T-helper 1 cell treated with Interleukin-12 subunit alpha and Interleukin-12 subunit beta and Interleukin-4 antibody, amounts not matched to agents 30 μg/mL and 1 μg/mL, for 36 hours (primary cell): ENCODE measurements around the gene GNLY.
"Not testable (repeated sequence)": the region's sequence is repeated elsewhere in the genome, so short reads cannot be mapped to it uniquely, and the experiment has no call there.

Source experiments
- H3K27ac Mint-ChIP-seq: one replicate; pipeline ENCODE4 v1.8.0; 2021; ENCODE audit warnings: mild to moderate bottlenecking, mixed read lengths
- H3K27me3 Mint-ChIP-seq: one replicate; pipeline ENCODE4 v1.8.0; 2021; ENCODE audit warnings: low read depth, mixed read lengths
- H3K36me3 Mint-ChIP-seq: one replicate; pipeline ENCODE4 v1.8.0; 2021; ENCODE audit warnings: low read depth, mixed read lengths
- H3K4me1 Mint-ChIP-seq: one replicate; pipeline ENCODE4 v1.8.0; 2021; ENCODE audit warnings: low read depth, mixed read lengths
- H3K4me3 Mint-ChIP-seq: one replicate; pipeline ENCODE4 v1.8.0; 2021; ENCODE audit warnings: mild to moderate bottlenecking, moderate library complexity, mixed read lengths
- H3K9me3 Mint-ChIP-seq: one replicate; pipeline ENCODE4 v1.8.0; 2021; ENCODE audit warnings: mixed read lengths

The GNLY gene

DNA sequence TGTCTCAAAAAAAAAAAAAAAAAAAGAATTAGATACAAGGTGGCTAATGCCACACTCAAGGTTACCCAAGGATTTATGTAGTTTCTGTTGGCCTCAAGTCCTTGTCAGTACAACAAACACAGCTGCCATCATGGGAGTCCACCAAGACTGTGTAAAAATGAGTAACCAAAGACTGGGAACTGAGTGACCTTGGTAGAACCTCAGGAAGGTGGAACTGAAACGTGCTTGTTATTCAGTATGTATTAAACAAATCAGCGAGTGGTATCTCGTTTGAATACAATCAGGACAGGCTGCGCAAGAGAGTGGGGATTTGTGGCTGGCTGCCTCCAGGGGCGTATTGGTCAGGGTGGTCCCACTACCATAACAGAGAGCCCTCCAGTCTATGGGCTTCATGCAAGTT lies 24.6 kb upstream of the GNLY start:
- Mint-ChIP-seq H3K9me3 (no peaks in the 10 kb centered on the region), H3K36me3 (peaks cover 2% of the 10 kb centered on the region)

DNA sequence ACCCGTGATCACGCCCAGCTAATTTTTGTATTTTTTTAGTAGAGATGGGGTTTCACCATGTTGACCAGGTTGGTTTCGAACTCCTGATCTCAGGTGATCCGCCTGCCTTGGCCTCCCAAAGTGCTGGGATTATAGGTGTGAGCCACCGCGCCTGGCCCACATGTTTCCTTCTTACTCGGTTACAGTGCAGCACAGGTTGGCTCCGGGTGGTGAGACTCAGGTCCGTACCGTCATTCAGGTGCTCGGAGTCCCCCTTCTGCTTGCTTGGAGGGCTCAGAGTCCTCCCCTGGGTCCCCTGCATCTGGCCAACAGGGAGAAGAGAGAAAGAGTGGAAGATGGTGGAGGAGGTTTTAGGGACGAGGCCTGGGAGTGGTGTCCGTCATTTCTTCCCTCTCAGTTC lies 23.7 kb upstream of the GNLY start:
- H3K36me3 Mint-ChIP-seq, H3K4me1 Mint-ChIP-seq, H3K9me3 Mint-ChIP-seq, H3K4me3 Mint-ChIP-seq, H3K27ac Mint-ChIP-seq, H3K27me3 Mint-ChIP-seq: not testable (repeated sequence)

More for the DNA sequence above, 24.6 kb upstream of the GNLY start:
- Mint-ChIP-seq H3K4me1 (no peaks in the 10 kb centered on the region), H3K27ac (no peak overlapping the region), H3K27me3 (peaks cover 3% of the 10 kb centered on the region), H3K4me3 (no peak overlapping the region)

DNA sequence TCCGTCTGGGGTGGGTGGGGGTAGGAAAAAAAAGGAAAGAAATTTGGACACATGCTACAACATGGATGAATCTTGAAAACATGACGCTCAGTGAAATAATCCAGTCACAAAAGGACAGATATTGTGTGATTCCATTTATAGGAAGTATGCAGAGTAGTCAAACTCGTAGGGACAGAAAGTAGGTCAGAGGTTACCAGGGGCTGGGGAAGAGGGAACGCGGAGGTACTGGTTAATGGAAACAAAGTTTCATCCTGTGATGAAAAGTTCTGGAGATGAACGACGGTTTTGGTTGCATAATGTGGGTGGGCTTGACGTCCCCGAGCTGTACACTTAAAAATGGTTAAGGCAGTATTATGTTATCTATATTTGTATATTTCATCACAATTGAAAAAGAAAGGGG lies 21.7 kb upstream of the GNLY start:
- no peaks in the 10 kb centered on the region for H3K9me3 Mint-ChIP-seq
- H3K27me3 Mint-ChIP-seq, result peaks cover 3% of the 10 kb centered on the region
- no peak overlapping the region for H3K4me3 Mint-ChIP-seq
- H3K4me1 Mint-ChIP-seq, result no peaks in the 10 kb centered on the region
- no peak overlapping the region for H3K27ac Mint-ChIP-seq
- H3K36me3 Mint-ChIP-seq, result peaks cover 2% of the 10 kb centered on the region

DNA sequence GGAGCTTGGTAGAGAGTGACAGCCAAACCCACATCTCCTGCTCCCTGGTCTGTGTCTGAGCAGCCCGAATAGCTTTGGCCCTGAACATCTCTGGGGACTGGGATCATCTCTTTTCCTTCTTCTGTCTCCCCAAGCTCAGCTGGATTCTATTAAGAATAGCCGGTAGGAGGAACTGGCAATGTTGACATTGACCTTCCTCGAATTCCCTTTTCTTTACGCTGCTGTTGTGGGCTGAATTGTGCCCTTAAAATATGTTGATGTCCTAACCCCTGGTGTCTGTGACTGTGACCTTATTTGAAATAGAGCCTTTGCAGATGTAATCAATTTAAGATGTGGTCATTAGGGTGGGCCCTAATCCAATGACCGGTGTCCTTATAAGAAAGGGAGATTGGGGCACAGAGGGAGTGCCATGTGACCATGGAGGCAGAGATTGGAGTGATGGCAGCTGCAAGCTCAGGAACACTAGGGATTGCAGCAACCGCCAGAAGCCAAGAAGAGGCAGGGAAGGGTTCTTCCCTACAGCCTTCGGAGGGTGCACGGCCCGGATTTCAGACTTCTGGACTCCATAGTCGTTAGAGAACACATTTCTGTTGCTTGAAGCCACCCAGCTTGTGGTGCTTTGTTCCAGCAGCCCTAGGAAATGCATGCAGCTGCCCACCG lies 20.3 kb upstream of the GNLY start:
- Mint-ChIP-seq H3K4me3 (no peak overlapping the region), H3K4me1 (peaks cover 3% of the 10 kb centered on the region), H3K36me3 (peaks cover 2% of the 10 kb centered on the region), H3K27ac (no peak overlapping the region), H3K9me3 (no peaks in the 10 kb centered on the region), H3K27me3 (peaks cover 3% of the 10 kb centered on the region)

DNA sequence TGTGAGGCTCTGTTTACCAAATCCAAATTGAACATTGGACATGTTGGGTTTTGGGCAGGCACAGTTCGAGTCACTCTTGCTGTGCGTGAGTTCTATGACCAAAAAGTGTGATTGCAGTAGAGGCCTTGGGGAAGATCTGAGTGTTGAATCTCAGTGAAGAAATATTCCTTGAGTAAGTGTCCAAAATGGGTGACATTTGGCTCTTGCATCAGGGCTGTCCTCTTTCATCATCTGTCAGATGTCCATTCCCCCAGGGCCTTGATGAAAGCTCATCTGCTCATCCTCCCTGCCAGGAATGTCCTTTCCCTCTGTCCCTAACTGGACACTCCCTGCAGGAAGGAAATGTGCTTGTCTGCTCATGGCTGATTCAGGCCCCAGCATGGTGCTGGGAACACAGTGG lies 19.7 kb upstream of the GNLY start:
- Mint-ChIP-seq H3K4me3 (no peak overlapping the region), H3K27me3 (peaks cover 3% of the 10 kb centered on the region), H3K4me1 (peaks cover 7% of the 10 kb centered on the region), H3K27ac (no peak overlapping the region), H3K9me3 (no peaks in the 10 kb centered on the region), H3K36me3 (peaks cover 2% of the 10 kb centered on the region)

DNA sequence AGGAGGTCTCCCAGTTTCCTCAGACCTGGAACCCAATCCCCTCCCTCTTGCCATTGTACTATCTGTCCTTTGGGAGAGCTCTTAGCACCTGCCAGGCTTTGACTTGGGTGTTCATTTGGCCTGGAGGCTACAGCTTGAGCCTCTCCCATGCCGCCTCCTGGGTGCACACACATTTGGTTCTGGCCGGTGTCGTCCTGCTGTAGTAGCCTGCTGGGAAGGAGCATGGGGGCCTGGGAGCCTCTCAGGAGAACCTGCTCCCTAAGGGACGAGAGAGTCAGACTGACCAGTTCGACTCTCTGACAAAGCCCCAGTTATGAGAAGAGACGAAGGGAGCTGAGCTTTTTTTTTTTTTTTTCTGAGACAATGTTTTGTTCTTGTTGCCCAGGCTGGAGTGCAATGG lies 18.7 kb upstream of the GNLY start:
- no peak overlapping the region for H3K4me3 Mint-ChIP-seq
- H3K27me3 Mint-ChIP-seq, result peaks cover 3% of the 10 kb centered on the region
- H3K9me3 Mint-ChIP-seq, result no peaks in the 10 kb centered on the region
- peaks cover 2% of the 10 kb centered on the region for H3K36me3 Mint-ChIP-seq
- H3K27ac Mint-ChIP-seq, result no peak overlapping the region
- peaks cover 10% of the 10 kb centered on the region for H3K4me1 Mint-ChIP-seq

DNA sequence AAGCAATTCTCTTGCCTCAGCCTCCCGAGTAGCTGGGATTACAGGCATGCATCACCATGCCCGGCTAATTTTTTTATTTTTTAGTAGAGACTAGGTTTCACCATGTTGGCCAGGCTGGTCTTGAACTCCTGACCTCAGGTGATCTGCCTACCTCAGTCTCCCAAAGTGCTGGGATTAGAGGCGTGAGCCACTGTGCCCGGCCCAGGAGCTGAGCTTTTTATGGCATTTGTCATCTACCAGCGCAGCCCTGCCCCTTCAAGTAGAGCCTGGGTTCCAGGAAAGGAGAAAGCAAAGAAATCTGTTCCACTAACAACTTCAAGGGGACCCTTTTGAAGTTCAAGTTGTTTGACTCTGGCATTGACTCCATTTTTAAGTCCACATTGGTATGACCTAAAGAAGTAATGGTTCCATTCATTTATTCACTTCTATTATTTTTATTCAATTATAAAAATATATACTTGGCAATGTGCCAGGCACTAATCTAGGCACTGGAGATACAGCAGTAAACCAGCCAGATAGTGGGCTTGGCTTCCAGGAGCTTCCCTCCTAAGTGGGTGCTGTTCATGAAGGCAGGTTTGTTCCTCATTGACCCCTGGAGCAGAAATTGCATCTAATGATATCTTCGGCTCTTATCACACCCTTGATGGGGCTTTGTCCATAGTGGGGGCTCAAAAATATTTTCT lies 18.2 kb upstream of the GNLY start:
- H3K4me1 Mint-ChIP-seq, result peaks cover 14% of the 10 kb centered on the region
- H3K36me3 Mint-ChIP-seq, result peaks cover 2% of the 10 kb centered on the region
- H3K27ac Mint-ChIP-seq, result no peak overlapping the region
- H3K9me3 Mint-ChIP-seq, result no peaks in the 10 kb centered on the region
- H3K4me3 Mint-ChIP-seq, result no peak overlapping the region
- H3K27me3 Mint-ChIP-seq, result peaks cover 3% of the 10 kb centered on the region

DNA sequence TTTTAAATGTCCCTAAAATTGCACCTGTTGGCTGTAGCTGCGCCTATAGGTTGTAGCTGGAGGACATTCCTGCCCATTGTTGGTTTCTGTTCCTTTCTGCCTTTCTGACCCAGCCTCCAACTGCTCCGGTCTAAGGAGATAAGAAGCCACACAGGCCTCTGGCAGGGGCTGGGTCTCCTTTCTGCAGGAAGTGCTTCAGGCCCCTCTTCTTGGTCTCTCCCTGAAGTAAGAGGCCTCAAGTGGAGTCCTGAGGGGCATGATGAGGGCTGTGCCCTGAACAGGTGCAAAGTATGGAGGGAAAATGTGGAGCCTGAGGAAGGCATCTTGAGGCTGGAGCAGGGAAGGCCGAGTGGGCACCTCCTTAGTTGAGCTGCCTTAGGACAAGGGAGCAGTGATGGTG lies 15.8 kb upstream of the GNLY start:
- no peaks in the 10 kb centered on the region for H3K9me3 Mint-ChIP-seq
- no peak overlapping the region for H3K4me3 Mint-ChIP-seq
- peaks cover under 1% of the 10 kb centered on the region for H3K27me3 Mint-ChIP-seq
- peak overlapping the region; percentile 49 for H3K27ac Mint-ChIP-seq
- H3K36me3 Mint-ChIP-seq, result peaks cover 8% of the 10 kb centered on the region
- peaks cover 24% of the 10 kb centered on the region for H3K4me1 Mint-ChIP-seq

DNA sequence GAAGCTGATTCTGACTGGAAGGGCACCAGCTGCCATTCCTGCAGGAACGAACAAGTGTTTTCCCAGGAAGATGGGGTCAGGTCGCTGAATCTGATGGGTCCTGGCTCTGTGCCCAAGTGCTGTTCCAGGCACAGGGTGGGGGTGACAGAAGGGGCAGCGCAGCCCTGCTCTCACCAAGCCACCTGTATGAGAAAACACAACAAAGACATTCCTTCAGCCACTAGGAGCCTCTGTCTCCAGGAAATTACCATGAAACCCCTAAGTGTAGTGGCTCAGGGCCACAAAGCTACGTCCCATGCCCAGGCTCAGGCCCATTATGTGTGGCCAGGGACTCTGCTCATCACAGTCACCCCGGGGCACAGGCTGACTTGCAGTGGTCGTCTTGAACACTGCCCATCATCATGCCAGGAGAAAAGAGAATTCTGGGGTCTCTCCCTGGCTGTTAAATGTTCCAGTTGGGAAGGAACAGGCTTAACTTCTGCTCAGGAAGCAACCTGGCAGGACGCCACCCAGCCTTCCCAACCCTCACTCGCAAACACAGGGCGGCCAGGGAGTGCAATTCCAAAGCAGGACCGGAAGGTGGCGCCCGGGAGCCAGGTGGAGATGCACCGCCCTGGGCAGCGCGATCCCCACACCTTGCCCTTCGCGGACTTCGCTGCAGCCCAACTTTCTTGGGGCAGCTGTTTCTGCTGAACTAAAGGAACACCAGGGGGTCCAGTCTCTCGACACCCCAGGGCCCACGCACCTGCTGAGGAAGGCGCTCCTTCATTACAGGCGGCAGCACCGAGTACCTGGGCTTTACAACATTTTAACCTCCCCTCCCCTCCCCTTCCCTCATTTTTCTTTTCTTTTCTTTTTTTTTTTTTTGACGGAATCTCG lies 15.1 kb upstream of the GNLY start:
- Mint-ChIP-seq H3K9me3 (no peaks in the 10 kb centered on the region), H3K27ac (peak overlapping the region; percentile 26), H3K27me3 (no peaks in the 10 kb centered on the region), H3K4me3 (peak overlapping the region; percentile 18), H3K36me3 (peaks cover 8% of the 10 kb centered on the region), H3K4me1 (peaks cover 24% of the 10 kb centered on the region)

DNA sequence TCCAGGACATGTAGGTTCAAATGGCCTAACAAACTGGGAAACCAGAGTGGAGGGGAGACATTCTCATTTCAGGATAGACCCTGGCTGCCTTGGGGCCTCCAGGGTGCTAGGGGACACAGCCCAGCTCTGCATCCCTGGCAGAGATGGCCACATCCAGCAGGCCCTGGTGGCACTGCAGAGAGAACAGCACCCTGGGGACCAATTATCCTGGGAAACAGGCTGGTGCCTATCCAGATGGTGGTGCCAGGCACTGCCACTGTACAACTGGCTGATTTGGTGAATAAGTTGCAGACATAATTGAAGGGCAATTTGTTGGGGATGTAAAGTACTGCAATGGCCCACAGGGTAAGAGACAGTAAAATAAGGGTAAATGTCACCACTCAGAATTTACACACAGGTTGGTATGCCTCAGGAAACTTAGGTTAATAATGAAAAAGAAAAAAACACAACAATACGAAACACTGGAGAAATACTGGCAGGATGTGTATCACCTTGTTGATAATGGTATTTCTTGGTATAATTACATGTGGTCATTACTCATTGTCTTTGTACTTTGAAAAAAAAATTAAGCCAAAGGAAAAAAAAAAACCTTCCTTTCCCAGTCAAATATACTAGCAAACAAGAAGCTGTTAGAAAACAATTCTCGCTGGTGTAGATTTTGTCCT lies 13.3 kb upstream of the GNLY start:
- H3K4me1 Mint-ChIP-seq, result peaks cover 24% of the 10 kb centered on the region
- H3K4me3 Mint-ChIP-seq, result peak overlapping the region; percentile 88
- no peaks in the 10 kb centered on the region for H3K9me3 Mint-ChIP-seq
- peak overlapping the region; percentile 92 for H3K27ac Mint-ChIP-seq
- peaks cover 8% of the 10 kb centered on the region for H3K36me3 Mint-ChIP-seq
- H3K27me3 Mint-ChIP-seq, result no peaks in the 10 kb centered on the region

DNA sequence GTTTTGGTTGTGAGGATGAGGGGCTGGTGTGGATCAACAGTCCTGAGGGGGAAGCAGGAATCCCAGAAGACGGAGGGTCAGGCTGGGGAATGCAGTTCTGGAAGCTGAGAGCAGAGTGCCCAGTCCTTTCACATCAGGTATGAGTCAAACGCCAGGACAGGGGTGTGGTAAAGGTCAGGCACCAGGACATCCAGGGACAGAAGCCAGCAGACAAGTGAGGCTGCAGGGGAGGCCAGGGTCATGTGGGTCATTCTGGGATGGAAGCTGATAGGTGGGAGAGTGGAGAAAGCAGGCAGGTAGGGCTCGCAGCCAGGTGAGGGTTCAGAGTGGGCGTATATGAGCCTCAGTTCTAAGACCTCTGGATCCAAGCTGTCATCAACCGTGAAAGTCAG lies 12.8 kb upstream of the GNLY start:
- Mint-ChIP-seq H3K4me1 (peaks cover 24% of the 10 kb centered on the region), H3K4me3 (peak overlapping the region; percentile 88), H3K9me3 (no peaks in the 10 kb centered on the region), H3K27me3 (no peaks in the 10 kb centered on the region), H3K27ac (peak overlapping the region; percentile 92), H3K36me3 (peaks cover 8% of the 10 kb centered on the region)

DNA sequence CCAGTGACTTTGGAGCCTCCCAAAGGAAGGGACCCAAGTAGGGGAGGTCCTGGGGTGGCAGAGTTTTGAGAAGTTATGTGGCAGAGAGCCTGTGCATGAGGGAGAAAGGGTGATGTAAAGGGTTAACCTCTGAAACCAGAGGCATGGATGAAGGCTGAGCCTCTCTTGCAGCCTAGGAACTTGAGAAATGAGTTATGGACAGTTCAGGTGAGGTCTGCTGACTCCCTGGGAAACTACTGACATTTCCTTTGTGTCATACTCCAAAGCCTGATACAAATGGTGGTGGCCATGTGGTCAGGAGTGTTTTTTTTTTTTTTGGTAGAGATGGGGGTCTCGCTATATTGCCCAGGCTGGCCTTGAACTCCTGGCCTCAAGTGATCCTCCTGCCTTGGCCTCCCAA lies 12.4 kb upstream of the GNLY start:
- H3K4me1 Mint-ChIP-seq, result peaks cover 24% of the 10 kb centered on the region
- H3K27me3 Mint-ChIP-seq, result no peaks in the 10 kb centered on the region
- H3K36me3 Mint-ChIP-seq, result peaks cover 8% of the 10 kb centered on the region
- H3K4me3 Mint-ChIP-seq, result peak overlapping the region; percentile 88
- peak overlapping the region; percentile 92 for H3K27ac Mint-ChIP-seq
- H3K9me3 Mint-ChIP-seq, result no peaks in the 10 kb centered on the region

DNA sequence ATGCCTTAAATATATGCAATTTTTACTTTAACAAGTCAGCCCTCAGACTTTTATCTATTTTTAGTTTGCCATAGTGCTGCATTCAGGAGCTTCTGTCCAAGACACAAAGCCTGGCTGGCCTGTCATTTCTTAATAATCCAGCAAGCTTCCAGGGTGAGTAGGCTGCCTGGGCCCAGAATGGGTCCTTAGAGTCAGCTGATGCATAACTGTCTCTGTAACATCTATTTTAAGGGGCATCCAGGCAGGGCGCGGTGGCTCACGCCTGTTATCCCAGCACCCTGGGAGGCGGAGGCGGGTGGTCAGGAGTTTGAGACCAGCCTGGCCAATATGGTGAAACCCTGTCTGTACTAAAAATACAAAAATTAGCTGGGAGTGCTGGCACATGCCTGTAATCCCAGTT lies 11.8 kb upstream of the GNLY start:
- peak overlapping the region; percentile 26 for H3K27ac Mint-ChIP-seq
- peak overlapping the region; percentile 88 for H3K4me3 Mint-ChIP-seq

DNA sequence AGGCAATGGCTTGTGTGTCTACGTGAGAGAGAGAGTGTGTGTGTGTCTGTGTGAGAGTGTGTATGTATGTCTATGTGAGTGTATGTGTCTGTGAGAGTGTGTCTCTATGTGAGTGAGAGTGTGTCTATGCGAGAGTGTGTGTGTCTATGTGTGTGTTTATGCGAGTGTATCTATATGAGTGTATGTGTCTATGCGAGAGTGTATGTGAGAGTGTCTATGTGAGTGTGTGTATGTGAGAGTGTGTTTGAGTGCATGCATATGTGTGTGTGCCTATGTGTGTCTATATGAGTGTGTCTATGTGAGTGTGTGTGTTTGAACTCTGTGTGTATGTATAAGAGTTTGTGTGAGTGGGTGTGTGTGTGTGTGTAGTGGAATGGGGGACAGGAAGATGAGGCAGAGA lies 9.8 kb upstream of the GNLY start:
- no peaks in the 10 kb centered on the region for H3K9me3 Mint-ChIP-seq
- H3K4me1 Mint-ChIP-seq, result peaks cover 17% of the 10 kb centered on the region

More for the DNA sequence above, 11.8 kb upstream of the GNLY start:
- H3K36me3 Mint-ChIP-seq, result peaks cover 8% of the 10 kb centered on the region
- no peaks in the 10 kb centered on the region for H3K27me3 Mint-ChIP-seq
- H3K9me3 Mint-ChIP-seq, result no peaks in the 10 kb centered on the region
- H3K4me1 Mint-ChIP-seq, result peaks cover 24% of the 10 kb centered on the region

More for the DNA sequence above, 9.8 kb upstream of the GNLY start:
- no peak overlapping the region for H3K4me3 Mint-ChIP-seq
- H3K36me3 Mint-ChIP-seq, result peaks cover 8% of the 10 kb centered on the region
- no peak overlapping the region for H3K27ac Mint-ChIP-seq
- H3K27me3 Mint-ChIP-seq, result no peaks in the 10 kb centered on the region
